DMS53 (cell line): ENCODE results near the gene SSC4D.

Source experiments
- DNase-seq: peaks from one replicate; lab custom pipeline; 2025; lab: John Stamatoyannopoulos, UW

Gene SSC4D

GRCh38 chr7:76354516-76354915 is 55.0 kb downstream of the SSC4D start:
- DNase-seq: no peak

- DNase-seq: no peak
These were observed 55.8 kb downstream of the SSC4D start for GRCh38 chr7:76353744-76354143.

GRCh38 chr7:76352193-76352592 is 57.3 kb downstream of the SSC4D start:
- DNase-seq: no peak

- no peak for DNase-seq
These were observed 58.1 kb downstream of the SSC4D start for GRCh38 chr7:76351372-76351771.

GRCh38 chr7:76349313-76349885 is 60.1 kb downstream of the SSC4D start:
- DNase-seq: no peak

- DNase-seq: no peak
These were observed 61.8 kb downstream of the SSC4D start for GRCh38 chr7:76347710-76348109.

GRCh38 chr7:76346778-76347177 is 62.7 kb downstream of the SSC4D start:
- DNase-seq: no peak

GRCh38 chr7:76346097-76346496 is 63.4 kb downstream of the SSC4D start:
- DNase-seq: peak; percentile 38

- DNase-seq: no peak
These were observed 65.6 kb downstream of the SSC4D start for GRCh38 chr7:76343931-76344321.

- no peak for DNase-seq
These were observed 66.1 kb downstream of the SSC4D start for GRCh38 chr7:76343294-76343930.

GRCh38 chr7:76342222-76342621 is 67.3 kb downstream of the SSC4D start:
- DNase-seq: no peak

- DNase-seq: no peak
These were observed 68.8 kb downstream of the SSC4D start for GRCh38 chr7:76340617-76341131.
